ENCODE data around the gene SSBP3.

DNA sequence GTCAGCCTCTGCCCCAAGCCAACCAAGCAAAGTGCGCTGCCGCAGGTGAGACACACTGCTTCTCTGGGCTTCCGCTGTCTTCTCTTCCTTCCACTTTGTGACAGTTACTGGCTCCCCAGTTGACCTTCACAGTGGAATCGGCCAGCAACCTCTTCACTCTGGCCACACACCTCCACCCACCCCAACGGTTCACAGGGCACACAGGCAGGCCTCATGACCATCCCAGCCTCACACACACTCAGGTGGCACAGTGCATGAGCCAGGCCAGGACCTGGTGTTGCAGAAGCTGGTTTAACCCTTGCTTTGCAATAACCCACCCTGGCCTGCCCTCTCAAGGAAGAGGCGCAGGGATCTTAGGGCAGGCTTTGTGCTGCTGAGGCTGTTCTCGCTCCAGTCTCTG is 69.2 kb downstream of the SSBP3 start:
- TF ChIP-seq, protein P1, sequence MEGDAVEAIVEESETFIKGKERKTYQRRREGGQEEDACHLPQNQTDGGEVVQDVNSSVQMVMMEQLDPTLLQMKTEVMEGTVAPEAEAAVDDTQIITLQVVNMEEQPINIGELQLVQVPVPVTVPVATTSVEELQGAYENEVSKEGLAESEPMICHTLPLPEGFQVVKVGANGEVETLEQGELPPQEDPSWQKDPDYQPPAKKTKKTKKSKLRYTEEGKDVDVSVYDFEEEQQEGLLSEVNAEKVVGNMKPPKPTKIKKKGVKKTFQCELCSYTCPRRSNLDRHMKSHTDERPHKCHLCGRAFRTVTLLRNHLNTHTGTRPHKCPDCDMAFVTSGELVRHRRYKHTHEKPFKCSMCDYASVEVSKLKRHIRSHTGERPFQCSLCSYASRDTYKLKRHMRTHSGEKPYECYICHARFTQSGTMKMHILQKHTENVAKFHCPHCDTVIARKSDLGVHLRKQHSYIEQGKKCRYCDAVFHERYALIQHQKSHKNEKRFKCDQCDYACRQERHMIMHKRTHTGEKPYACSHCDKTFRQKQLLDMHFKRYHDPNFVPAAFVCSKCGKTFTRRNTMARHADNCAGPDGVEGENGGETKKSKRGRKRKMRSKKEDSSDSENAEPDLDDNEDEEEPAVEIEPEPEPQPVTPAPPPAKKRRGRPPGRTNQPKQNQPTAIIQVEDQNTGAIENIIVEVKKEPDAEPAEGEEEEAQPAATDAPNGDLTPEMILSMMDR (IDR thresholded peaks at IDR 0.05 in 2 of 3, conservative IDR thresholded peaks at IDR 0.05 in 1 of 3; ENCODE audit: borderline replicate concordance in 1 of 3, insufficient read depth in 1 of 3, low read depth in 2 of 3, low read length in 2 of 3) = no peak
- TF ChIP-seq SP1 (IDR thresholded peaks at IDR 0.05; ENCODE audit: low read depth) (no peak), FOSL1 (IDR thresholded peaks at IDR 0.05; ENCODE audit: low read depth) (no peak), TCF7L2 (IDR thresholded peaks at IDR 0.05; ENCODE audit: borderline replicate concordance, extremely low read depth, insufficient read depth, insufficient read length) (no peak), EZH2 (IDR thresholded peaks at IDR 0.05) (no peak), ZNF274 (IDR thresholded peaks at IDR 0.05; ENCODE audit: low read depth, low read length) (no peak), POLR2AphosphoS5 (IDR thresholded peaks at IDR 0.05; ENCODE audit: low read depth, low read length) (no peak)
